HG03571 (cell line): Measurements from ENCODE around the gene EIF5.

Experiments used
- ATAC-seq: cut with Tn5 transposase; IDR thresholded peaks from one replicate; pipeline ENCODE4 v1.9.1; 2021; ENCODE audit not compliant: unreplicated experiment

EIF5 gene

DNA sequence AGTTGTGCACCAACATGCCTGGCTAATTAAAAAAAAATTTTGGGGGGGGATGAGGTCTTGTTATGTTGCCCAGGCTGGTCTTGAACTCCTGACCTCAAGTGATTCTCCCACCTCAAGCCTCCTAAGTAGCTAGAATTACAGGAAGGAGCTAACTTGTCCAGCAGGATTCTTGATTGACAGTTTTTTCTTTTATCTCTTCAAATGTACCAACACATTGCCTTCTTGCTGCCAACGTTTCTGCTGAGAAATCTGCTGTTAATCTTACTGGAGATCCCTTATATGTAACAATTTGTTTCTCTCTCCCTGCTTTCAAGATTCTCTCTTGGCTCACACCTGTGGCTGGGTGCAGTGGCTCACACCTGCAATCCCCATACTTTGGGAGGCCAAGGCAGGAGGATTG, 28.7 kb downstream of the EIF5 start:
- ATAC-seq, result no peak

DNA sequence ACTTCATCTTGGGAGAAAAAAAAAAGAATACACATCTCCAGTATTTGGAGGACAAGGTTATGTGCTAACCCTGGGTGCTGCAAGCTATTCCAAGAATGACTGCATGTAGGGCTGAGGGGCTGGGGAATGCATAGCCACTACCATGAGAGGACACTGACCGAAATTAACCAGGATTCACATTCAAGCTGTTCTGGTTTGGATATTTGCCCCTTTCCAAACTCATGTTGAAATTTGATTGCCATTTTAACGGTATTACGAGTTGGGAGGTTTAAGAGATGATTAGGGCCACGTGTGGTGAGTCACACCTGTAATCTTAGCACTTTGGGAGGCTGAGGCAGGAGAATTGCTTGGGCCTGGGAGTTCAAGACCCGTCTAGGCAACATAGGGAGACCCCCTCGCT, 32.7 kb downstream of the EIF5 start:
- no peak for ATAC-seq

DNA sequence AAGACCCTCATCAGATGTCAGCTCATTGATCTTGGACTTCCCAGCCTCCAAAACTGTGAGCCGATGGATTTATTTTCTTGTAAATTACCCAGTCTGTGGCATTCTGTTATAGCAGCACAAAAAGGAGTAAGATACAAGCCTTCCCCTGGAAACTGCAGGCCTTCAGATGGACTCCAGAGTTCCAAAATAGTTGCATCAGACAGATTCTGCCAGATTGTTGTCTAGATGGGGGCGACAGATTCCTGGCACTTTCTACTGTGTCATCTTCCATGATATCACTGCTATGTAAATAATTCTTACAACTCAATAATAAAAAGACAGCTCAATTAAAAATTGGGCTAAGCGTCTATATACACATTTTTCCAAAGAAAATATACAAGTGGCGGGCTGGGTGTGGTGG, 34.0 kb downstream of the EIF5 start:
- no peak for ATAC-seq

DNA sequence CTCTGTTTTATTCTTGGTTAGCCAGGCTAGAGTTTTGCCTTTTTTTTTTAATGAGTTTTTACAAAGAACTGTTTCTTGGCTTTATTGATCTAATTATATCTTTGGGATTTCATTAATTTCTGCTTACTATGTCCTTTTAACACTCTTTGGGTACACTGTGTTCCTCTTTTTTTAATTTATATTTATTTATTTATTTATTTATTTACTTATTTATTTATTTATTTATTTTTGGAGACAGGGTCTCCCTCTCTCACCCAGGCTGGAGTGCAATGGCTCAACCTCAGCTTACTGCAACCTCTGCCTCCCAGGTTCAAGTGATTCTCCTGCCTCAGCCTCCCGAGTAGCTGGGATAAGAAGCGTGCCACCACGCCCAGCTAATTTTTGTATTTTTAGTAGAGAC, 36.0 kb downstream of the EIF5 start:
- ATAC-seq, result no peak

DNA sequence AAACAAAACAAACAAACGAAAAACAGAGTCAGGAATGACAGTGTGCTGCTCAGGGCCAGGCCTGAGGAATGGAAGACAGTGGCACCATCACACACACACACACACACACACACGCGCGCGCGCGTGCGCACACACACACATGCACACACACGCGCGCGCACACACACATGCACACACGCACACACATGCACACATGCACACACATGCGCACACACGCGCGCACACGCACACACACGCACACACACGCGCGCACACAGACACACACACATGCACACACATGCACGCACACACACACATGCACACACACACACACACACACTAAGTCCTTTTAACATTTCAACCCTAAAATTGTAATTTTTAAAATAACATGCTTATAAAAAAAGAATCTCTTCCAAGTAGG, 38.0 kb downstream of the EIF5 start:
- no peak for ATAC-seq

DNA sequence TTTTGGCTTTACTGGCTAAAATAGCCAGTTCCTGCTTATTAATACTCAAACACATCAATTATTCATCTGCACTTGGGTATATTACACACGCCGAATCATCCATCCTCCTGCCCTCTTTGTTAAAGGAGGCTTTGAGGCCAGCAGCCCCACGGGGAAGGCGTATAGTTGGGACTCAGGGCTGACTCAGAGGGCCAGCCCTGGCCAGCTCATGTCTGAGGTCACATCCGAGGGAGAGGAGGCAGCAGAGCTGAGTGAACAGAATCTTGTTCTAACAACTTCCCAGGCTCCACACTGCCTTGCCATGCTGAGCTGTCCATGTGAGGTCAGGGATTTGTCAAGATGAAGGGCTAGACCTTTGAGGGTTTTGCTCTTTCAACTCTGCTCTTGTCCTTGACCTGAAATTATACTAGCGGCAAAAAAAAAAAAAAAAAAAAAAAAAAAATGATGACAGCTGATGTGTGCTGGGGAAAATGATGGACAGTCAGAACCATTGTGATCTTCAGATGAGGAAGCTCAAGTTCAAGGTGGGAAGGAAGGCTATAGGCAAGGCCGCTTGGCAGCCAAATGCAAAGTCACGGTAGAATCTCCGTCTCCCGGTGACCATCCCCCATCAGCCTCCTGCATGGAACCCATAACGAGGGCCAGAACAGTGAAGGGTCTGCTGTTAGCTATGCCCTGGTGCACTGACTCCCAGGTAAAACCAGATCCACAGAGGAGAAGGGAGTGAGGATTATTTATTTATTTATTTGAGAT, 38.7 kb downstream of the EIF5 start:
- ATAC-seq, result no peak

DNA sequence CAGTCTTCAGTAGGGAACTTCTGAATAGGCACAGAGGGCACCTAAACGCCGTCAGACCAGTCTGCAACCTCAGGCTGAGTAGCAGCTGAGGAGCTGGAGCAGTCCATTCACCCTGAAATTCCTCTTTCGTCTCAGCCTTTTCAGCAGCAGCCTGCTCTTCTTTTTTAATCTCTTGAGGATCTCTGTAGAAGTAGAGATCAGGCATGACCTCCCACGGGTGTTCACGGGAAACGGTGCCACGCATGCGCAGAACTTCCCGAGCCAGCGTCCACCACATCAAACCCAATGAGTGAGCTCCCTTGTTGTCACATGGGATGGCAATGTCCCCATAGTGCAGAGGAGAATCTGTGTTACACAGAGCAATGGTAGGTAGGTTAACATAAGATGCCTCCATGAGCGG, 40.1 kb downstream of the EIF5 start:
- no peak for ATAC-seq

DNA sequence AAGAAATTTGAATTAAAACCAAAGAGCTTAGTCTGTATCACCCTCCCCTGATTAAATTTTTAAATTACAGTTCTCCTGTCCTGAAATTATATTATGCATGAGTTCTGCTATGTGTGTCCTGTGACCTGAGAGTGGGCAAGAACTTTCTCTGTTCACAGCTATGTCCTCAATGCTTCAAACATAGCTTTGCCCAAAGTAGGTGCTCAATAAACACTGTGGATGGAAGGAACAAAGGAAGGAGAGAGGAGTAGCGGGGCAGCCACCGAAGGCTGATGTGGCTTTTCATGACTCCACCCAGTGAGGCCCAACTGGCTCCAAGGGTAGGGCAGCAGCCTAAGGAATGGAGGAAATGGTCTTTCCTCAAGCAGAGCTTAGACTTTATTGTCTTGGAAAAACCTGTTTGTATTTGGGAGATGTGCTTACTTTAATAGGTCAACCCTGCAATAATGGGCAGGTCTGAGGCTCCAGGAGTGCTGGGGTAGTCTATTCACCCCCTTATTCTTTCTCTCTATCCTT, 43.5 kb downstream of the EIF5 start:
- no peak for ATAC-seq

DNA sequence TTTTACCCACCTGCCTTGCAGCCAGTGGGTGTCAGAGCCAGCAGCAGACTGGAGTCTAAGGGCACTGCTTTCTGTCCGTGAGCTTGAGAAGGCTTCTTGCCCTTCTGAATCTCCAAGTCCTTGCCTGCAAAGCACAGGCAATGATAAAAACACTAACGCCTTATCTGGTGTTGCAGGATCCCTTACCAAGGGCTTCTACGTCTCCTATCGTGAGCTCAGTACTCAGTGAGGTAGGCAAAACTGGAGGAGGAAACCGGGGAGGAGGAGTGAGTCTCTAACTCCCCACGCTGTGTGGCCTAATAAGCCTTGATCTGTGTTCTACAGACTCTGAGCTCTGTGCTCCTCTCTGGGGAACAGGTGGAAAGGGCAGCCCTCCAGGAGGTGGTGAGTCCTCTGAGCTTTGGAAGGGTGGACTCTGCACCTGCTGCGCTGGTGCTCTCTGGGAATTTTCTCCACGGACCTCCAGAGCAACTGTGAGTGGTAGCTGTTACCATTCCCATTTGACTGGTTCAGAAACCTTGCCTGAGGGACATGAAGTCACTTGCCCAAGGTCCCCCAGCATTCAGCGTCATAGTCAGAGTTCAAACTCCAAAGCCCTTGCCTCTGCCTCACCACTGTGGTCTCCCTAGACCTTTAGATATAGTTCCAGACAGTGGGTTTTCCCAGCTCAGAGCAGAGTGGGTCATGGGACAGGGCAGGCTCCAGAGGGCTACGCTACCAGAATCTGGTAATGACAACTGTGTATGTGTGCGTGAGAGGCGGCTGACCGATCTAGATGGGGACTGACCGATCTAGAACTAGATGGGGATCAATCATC, 44.2 kb downstream of the EIF5 start:
- no peak for ATAC-seq

DNA sequence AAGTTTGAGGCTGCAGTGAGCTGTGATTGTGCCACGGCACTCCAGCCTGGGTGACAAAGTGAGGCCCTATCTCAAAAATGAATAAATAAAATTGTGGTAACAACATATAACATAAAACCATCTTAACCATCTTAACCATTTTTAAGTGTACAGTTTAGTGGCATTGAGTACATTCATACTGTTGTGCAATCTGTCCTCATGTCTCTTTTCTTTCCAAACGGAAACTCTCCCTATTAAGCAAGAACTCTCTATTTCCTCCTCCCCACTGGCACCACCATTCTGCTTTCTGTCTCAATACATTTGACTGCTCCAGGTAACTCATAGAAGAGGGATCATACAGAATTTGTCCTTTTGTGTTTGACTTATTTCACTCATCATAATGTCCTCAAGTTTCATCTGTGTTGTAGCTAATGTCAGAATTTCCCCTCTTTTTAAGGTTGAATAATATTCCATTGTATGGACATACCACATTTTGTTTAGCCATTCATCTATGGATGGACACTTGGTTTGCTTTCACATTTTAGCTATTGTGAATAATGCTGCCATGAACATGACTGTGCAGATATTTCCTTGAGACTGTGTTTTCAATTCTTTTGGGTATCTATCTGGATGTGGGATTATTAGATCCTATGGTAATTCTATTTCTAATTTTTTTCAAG, 46.8 kb downstream of the EIF5 start:
- no peak for ATAC-seq

DNA sequence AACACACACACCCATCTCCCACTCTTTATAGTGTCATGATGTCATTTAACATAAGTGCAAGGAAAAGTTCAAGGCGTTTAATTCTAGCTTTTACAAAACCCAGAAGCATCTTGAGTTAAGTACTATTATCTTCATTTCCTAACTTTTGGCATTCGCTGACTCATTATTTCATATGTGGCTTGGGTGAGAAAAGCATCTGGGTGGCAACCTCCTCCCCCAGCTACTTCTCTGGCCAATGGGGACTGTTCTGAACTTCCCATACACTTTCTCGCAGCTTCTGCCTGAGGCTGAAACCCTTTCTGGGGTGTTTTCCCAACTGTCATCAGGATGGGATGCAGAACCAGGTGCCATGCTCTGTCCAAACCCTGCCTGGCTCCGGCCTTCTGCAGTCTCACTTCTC, 48.3 kb downstream of the EIF5 start:
- no peak for ATAC-seq

DNA sequence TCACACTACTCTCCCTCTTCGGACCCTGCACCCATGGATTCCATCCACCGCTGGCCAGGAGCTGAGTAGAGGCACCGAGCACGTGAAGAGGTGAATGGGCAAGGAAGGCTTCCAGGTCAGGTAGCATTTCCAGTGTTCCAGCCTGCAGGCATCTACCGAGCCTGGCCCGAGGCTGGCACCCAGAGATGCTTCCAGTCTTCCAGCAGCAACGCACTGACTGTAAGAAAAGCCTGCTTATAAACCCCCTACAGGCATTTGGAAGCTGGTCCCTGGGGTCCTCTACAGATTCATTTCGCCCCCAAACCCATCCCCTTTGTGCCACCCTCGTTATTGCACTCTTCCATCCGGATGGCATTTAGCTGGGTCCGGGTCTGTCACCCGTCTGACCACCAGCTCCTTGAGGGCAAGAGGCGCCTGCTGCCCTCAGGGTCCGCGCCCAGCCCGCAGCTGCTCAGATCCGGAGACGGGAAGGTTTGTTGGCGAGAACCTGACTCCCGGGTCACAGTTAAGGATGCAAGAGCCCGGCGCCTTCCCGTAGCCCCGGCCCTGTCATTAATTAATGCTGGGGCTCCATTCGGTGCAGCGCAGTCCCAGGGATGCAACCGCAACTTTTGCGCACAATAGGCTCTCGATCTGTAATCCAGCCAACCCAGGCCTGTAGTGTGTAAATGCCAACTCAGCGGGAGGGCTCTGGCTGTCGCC, 50.6 kb downstream of the EIF5 start:
- no peak for ATAC-seq

DNA sequence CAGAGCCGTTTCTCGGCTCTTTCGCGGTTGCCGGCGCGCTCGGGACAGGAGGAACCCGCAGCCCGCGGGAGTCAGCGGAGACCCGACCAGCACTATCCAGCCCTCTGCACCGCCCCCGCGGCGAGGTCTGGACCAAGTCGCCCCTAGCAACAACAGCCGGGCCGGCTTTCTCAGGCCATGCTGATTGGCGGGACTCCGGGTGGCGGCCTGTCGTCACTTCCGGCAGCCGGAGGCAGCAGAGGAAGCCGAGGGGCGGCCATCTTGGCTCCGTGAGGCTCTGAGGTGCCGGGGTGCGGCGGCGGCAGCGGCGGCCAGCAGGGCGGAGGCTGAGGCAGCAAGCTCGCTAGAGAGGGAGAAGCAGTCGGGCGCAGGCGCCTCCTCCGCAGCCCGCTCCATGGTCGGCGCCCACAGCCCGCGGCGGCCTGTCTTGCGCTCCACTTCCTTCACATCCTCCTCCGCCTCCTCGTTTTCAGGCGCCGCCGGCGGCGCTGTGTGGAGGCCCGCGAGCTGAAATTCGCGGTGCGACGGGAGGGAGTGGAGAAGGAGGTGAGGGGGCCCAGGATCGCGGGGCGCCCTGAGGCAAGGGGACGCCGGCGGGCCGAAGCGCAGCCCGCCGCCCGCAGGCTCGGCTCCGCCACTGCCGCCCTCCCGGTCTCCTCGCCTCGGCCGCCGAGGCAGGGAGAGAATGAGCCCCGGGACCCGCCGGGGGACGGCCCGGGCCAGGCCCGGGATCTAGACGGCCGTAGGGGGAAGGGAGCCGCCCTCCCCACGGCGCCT, 51.3 kb downstream of the EIF5 start, which contains the start of gene MARK3:
Gene MARK3 (plus strand): TSS at position 264 of the 777 bp plus-strand sequence. CDS start 615 bp downstream, outside the sequence.
- peak; percentile 94 for ATAC-seq

DNA sequence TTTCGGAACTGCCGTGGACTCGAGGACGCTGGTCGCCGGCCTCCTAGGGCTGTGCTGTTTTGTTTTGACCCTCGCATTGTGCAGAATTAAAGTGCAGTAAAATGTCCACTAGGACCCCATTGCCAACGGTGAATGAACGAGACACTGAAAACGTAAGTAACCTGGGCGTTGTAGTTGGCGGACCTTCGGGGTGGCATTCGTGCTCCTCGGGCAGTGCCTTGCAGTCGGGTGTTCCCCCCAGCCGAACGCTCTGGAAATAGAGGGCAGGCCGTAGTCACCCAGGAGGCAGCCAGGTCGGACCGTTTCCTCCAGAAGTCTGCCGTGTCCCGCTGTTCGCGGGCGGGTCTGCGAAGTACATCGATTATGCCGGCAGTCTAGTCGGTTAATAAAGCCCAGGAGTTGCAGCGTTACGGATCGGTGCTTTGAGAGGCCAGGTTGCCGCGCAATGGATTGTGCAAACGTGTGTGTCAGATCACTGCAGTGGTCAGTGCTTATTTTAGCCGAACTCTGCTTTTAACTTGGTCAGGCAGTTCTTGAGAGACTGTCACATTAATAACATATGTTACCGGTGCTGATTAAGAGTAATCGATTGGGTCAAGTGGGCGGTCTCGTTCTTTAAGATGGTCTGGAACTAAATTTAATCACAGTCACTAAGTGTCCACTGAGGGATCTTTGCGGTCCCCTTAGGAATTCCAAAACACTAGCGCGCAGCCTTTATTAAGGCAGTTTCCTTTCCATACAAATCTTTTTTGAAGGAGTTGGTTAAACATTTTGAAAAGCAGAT, 52.1 kb downstream of the EIF5 start:
- ATAC-seq, result no peak

DNA sequence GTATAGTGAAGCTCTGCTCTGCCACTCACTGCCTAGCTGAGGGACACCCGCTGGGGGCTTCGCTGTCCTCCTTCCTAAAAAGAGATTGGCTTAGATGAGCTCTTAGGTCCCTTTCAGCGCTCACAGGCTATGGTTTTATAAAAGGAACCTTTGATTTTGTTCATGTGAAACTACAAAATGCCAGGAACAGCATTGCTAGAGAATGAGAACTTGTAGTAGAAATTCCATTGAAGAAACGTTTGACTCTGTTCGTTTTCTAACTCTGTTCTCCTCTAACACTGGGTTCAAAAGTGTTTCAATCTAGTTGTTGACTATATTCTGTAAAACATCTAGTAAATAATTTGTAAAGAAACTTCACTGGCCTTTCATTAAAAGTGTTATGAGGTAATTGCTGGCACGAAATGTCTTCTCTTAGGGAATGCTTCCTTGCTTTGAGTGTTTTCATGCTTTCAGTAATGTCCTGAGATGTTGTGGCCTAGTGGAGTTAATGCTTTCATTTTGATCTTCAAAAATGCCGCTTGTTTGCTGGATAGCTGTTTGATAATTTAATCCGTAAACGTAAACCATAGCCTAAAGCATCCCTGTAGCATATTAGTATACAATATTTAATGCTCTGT, 52.8 kb downstream of the EIF5 start:
- ATAC-seq, result no peak

DNA sequence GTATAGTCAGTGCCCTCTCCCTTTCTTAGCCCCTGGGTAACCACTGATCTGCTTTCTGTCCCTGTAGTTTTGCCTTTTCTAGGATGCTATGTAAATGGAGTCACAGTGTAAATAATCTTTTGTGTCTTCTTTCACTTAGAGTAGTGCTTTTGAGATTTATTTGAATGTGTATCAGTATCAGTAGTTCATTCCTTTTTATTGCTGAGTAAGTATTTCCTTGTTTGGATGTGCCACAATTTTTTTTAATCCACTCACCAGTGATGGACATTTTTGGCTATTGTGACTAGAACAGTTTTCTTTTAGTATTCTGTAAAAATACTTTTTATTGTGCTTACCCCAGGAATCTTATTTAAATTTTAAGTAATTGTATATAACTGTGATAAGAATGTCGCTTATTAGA, 54.6 kb downstream of the EIF5 start:
- ATAC-seq, result no peak

DNA sequence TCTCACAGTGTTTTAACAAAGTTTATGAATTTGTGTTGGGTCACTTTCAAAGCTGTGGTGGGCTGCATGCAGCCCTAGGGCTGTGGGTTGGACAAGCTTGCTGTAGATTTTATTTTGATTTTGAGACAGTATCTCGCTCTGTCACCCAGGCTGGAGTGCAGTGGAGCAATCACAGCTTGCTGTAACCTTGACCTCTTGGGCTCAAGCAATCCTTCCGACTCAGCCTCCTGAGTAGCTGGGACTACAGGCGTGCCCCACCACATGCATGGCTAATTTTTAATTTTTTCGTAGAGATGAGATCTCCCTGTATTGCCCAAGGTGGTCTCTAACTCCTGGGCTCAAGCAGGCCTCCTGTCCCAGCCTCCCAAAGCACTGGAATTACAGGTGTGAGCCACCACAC, 56.6 kb downstream of the EIF5 start:
- ATAC-seq, result no peak

DNA sequence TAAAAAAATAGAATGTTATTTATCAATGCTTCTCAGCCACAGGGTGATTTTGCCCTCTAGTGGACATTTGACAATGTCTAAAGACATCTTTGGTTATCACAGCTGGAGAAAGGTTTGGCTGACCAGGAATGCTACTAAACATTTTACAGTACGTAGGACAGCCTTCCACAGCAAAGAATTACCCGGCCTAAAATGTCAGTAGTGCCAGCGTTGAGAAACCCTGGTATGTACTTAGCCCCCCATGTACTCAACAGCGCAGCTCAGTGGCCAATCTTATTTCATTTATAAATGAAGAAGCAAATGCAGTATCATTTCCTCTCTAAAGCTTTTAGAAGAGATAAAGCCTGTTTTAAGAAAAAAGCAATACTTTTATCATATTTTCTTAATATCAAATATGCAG, 57.0 kb downstream of the EIF5 start:
- ATAC-seq, result no peak

DNA sequence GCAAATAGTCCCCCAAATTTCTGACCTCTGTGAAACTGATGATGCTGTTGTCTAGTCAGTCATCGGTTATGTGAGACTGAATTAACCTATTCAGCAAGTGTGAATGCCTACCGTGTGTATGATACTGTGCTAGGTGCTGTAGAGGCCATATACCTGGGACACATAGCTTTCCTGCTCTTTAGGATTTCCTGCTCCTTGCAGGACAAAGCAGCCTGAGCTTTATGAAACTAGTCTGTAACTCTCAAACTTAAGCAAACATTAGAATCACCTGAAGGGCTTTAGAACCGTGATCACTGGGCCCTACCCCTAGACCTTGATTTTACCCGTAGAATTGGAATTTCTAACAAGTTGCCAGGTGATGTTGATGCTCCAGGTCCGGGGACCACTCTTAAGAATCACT, 58.1 kb downstream of the EIF5 start:
- ATAC-seq, result no peak
